ENCODE results near the gene GRK5.
"Not testable (repeated sequence)": the region's sequence is repeated elsewhere in the genome, so short reads cannot be mapped to it uniquely, and the experiment has no call there.

GRK5 gene

GRCh38 chr10:119207366-119207666 is at the start of gene GRK5:
GRK5 (plus strand) TSS chr10:119207571; CDS start chr10:119207918, 347 bp downstream.
- DNase-seq: peak; percentile 93

GRCh38 chr10:119159332-119159731 is 48.0 kb upstream of the GRK5 start:
- DNase-seq: no peak

- DNase-seq: no peak
These were observed 45.5 kb upstream of the GRK5 start for GRCh38 chr10:119161680-119162451.

- DNase-seq: no peak
These were observed 44.8 kb upstream of the GRK5 start for GRCh38 chr10:119162452-119163092.

- DNase-seq: peak; percentile 84
These were observed 41.9 kb upstream of the GRK5 start, which contains the start of gene SFXN4 for GRCh38 chr10:119165171-119166117. SFXN4 (minus strand) TSS chr10:119165714; CDS start chr10:119165647, 67 bp downstream.

- DNase-seq: no peak
These were observed 41.3 kb upstream of the GRK5 start for GRCh38 chr10:119166118-119166500.

- no peak for DNase-seq
These were observed 40.8 kb upstream of the GRK5 start for GRCh38 chr10:119166564-119166963.

GRCh38 chr10:119167041-119167440 is 40.3 kb upstream of the GRK5 start:
- no peak for DNase-seq

GRCh38 chr10:119174109-119174508 is 33.3 kb upstream of the GRK5 start:
- DNase-seq: no peak

- DNase-seq: no peak
These were observed 31.2 kb upstream of the GRK5 start for GRCh38 chr10:119176166-119176565.

- DNase-seq: peak; percentile 62
These were observed 29.5 kb upstream of the GRK5 start for GRCh38 chr10:119177708-119178371.

- DNase-seq: peak; percentile 97
These were observed 28.8 kb upstream of the GRK5 start, which contains the start of gene PRDX3 for GRCh38 chr10:119178372-119179119. PRDX3 (minus strand) TSS chr10:119178812; CDS start chr10:119178790, 22 bp downstream.

- DNase-seq: not testable (repeated sequence)
These were observed 26.4 kb upstream of the GRK5 start for GRCh38 chr10:119180850-119181400.

- DNase-seq: no peak
These were observed 23.5 kb upstream of the GRK5 start for GRCh38 chr10:119183664-119184412.

GRCh38 chr10:119189811-119190282 is 17.5 kb upstream of the GRK5 start:
- no peak for DNase-seq

- no peak for DNase-seq
These were observed 17.0 kb upstream of the GRK5 start for GRCh38 chr10:119190353-119190752.

- DNase-seq: no peak
These were observed 16.2 kb upstream of the GRK5 start for GRCh38 chr10:119190954-119191785.

GRCh38 chr10:119191881-119192280 is 15.5 kb upstream of the GRK5 start:
- no peak for DNase-seq

GRCh38 chr10:119197921-119198320 is 9.4 kb upstream of the GRK5 start:
- DNase-seq: no peak

GRCh38 chr10:119198438-119198837 is 8.9 kb upstream of the GRK5 start:
- DNase-seq: peak; percentile 59
